KMS-11 (cell line): ENCODE measurements around the gene ENTREP3.

Experiments used
- H2AFZ ChIP-seq: fragments of 200-600 bp; sonication (generic); 2 replicates; pipeline ENCODE4 v1.6.1; 2016; ENCODE audit warnings: antibody characterized with exemption, mixed run types, low read depth
- H3K27ac ChIP-seq: fragments of 200-600 bp; sonication (generic); 2 replicates; pipeline ENCODE4 v1.6.1; 2016; ENCODE audit warnings: mild to moderate bottlenecking, mixed run types
- H3K27me3 ChIP-seq: fragments of 200-600 bp; sonication (generic); 2 replicates; pipeline ENCODE4 v1.6.1; 2017; ENCODE audit warnings: mild to moderate bottlenecking, low read depth, mixed run types, moderate library complexity; ENCODE audit not compliant: insufficient read depth
- H3K36me3 ChIP-seq: fragments of 200-600 bp; sonication (generic); 2 replicates; pipeline ENCODE4 v1.6.1; 2017; ENCODE audit warnings: mild to moderate bottlenecking, mixed run types; ENCODE audit not compliant: insufficient read depth
- H3K4me1 ChIP-seq: fragments of 200-600 bp; sonication (generic); 2 replicates; pipeline ENCODE4 v1.6.1; 2016; ENCODE audit warnings: mild to moderate bottlenecking, low read depth, mixed run types; ENCODE audit not compliant: poor library complexity, severe bottlenecking
- H3K4me2 ChIP-seq: fragments of 200-600 bp; sonication (generic); 2 replicates; pipeline ENCODE4 v1.7.0; 2016; ENCODE audit warnings: mild to moderate bottlenecking, mixed run types
- H3K4me3 ChIP-seq: fragments of 200-600 bp; sonication (generic); IDR thresholded peaks from 2 replicates; pipeline ENCODE4 v1.6.1; 2017; ENCODE audit warnings: low read depth, low read length, mixed read lengths; ENCODE audit not compliant: insufficient read depth
- H3K79me2 ChIP-seq: fragments of 200-600 bp; sonication (generic); 2 replicates; pipeline ENCODE4 v1.6.1; 2016; ENCODE audit warnings: low read depth, mixed run types; ENCODE audit not compliant: insufficient read depth
- H3K9ac ChIP-seq: fragments of 200-600 bp; sonication (generic); 2 replicates; pipeline ENCODE4 v1.6.1; 2016; ENCODE audit warnings: mild to moderate bottlenecking, mixed run types
- H4K20me1 ChIP-seq: fragments of 200-600 bp; sonication (generic); 2 replicates; pipeline ENCODE4 v1.6.1; 2016; ENCODE audit warnings: mild to moderate bottlenecking, mixed run types; ENCODE audit not compliant: insufficient read depth
- TF ChIP-seq, protein P1 (sequence below): fragments of 200-600 bp; sonication (generic); conservative IDR thresholded peaks from 2 replicates; pipeline ENCODE4 v1.6.1; 2017; ENCODE audit warnings: low read depth, mild to moderate bottlenecking, antibody characterized with exemption, low read length, moderate library complexity, mixed read lengths

ENTREP3 gene

DNA sequence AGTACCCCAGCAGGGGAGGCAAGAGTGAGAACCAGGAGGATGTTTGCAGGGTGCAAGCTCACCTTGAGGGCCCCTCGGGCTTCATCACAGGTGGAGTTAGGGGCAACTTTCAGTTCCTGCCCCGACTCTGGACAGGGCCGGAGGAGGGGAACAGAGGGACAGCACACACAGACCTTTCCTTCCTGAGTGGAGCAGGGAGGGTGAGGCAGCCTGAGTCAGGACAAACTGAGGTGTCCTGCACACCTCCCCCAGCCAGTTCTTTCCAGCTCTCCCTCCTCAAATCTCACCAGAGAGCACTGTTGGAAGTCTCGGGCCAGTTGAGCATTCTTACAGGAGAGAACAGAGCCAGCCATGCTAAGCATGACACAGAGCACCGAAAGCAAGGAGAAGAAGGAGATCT, 1.5 kb downstream of the ENTREP3 start:
- no peak overlapping the region for H2AFZ ChIP-seq
- no peaks in the 10 kb centered on the region for H3K27me3 ChIP-seq
- H4K20me1 ChIP-seq = no peaks in the 10 kb centered on the region
- no peak overlapping the region for H3K4me3 ChIP-seq
- peaks cover 3% of the 10 kb centered on the region; the same call in 1 of the 2 replicates for H3K36me3 ChIP-seq
- peak overlapping the region; percentile 91; the same call in 1 of the 2 replicates for H3K4me2 ChIP-seq
- no peak overlapping the region for H3K27ac ChIP-seq
- H3K4me1 ChIP-seq = peaks cover 31% of the 10 kb centered on the region
- no peaks in the 10 kb centered on the region for H3K79me2 ChIP-seq
- TF ChIP-seq, protein P1, sequence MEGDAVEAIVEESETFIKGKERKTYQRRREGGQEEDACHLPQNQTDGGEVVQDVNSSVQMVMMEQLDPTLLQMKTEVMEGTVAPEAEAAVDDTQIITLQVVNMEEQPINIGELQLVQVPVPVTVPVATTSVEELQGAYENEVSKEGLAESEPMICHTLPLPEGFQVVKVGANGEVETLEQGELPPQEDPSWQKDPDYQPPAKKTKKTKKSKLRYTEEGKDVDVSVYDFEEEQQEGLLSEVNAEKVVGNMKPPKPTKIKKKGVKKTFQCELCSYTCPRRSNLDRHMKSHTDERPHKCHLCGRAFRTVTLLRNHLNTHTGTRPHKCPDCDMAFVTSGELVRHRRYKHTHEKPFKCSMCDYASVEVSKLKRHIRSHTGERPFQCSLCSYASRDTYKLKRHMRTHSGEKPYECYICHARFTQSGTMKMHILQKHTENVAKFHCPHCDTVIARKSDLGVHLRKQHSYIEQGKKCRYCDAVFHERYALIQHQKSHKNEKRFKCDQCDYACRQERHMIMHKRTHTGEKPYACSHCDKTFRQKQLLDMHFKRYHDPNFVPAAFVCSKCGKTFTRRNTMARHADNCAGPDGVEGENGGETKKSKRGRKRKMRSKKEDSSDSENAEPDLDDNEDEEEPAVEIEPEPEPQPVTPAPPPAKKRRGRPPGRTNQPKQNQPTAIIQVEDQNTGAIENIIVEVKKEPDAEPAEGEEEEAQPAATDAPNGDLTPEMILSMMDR = no peak
- no peak overlapping the region for H3K9ac ChIP-seq

DNA sequence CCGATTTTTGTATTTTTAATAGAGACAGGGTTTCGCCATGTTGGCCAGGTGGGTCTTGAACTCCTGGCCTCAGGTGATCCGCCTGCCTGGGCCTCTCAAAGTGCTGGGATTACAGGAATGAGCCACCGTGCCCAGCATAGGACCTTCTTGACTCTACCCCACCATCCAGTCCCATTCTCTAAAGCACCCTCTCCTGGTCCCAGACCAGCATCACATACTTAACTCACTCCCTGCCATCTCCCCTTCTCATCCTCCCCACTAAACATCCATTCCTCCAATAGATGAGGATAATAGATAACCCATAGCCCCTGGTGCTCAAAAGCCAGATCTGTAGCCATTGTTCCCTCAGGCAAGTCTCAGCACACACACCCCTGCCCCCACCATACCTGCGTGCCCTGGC, 2.1 kb downstream of the ENTREP3 start:
- no peak overlapping the region for H3K4me2 ChIP-seq
- no peaks in the 10 kb centered on the region for H3K27me3 ChIP-seq
- H2AFZ ChIP-seq = no peak overlapping the region
- H3K36me3 ChIP-seq = peaks cover 3% of the 10 kb centered on the region; the same call in 1 of the 2 replicates
- H3K4me1 ChIP-seq = peaks cover 31% of the 10 kb centered on the region
- H3K79me2 ChIP-seq = no peaks in the 10 kb centered on the region
- H3K27ac ChIP-seq = no peak overlapping the region
- TF ChIP-seq, protein P1 = no peak
- H3K4me3 ChIP-seq = no peak overlapping the region
- H3K9ac ChIP-seq = no peak overlapping the region
- no peaks in the 10 kb centered on the region for H4K20me1 ChIP-seq

DNA sequence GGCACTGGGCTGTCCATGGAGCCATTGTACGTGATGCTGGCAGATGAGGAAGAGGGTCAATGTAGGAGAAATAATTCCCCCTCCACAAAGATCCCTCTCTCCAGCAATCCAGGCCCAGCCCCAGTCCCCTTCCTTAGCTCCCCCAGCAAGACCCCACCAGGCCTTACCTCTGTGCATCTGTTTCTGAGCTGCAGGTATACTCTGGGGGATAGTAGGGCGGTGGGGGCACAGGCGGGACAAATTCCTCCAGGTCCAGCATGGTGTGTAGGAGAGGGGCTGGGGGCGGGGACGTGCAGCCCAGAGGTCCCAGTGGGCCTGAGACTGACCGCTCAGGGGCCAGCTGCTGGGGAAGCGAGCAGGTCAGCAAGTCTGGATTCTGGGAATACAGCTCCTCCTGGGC, 3.7 kb downstream of the ENTREP3 start:
- no peak overlapping the region for H3K9ac ChIP-seq
- no peaks in the 10 kb centered on the region for H3K36me3 ChIP-seq
- no peak overlapping the region for H3K4me2 ChIP-seq
- no peak overlapping the region for H3K27ac ChIP-seq
- no peaks in the 10 kb centered on the region for H4K20me1 ChIP-seq
- no peaks in the 10 kb centered on the region for H3K79me2 ChIP-seq
- H3K4me3 ChIP-seq = no peak overlapping the region
- no peaks in the 10 kb centered on the region for H3K27me3 ChIP-seq
- TF ChIP-seq, protein P1 = no peak
- H2AFZ ChIP-seq = no peak overlapping the region
- peaks cover 31% of the 10 kb centered on the region for H3K4me1 ChIP-seq

- Histone ChIP-seq H3K4me1 (peaks cover 33% of the 10 kb centered on the region), H3K27ac (peak overlapping the region; percentile 30), H4K20me1 (no peaks in the 10 kb centered on the region), H3K27me3 (no peaks in the 10 kb centered on the region), H3K36me3 (no peaks in the 10 kb centered on the region), H3K79me2 (no peaks in the 10 kb centered on the region), H2AFZ (peak overlapping the region; percentile 99), H3K9ac (peak overlapping the region; percentile 72), H3K4me3 (peak overlapping the region; percentile 98), H3K4me2 (peak overlapping the region; percentile 91)
- TF ChIP-seq, protein P1 = peak; percentile 100
These were observed 4.4 kb downstream of the ENTREP3 start for GRCh38 chr1:155250633-155251449.
